Limb (tissue), 2 donors: ENCODE data around the gene MCEMP1.

Source experiments
- DNase-seq, 2 donors: peaks; one replicate each; pipeline ENCODE4 v3.0.0-alpha.2; 2016; ENCODE audit errors: extremely low spot score in 2 of 2

The MCEMP1 gene

DNA sequence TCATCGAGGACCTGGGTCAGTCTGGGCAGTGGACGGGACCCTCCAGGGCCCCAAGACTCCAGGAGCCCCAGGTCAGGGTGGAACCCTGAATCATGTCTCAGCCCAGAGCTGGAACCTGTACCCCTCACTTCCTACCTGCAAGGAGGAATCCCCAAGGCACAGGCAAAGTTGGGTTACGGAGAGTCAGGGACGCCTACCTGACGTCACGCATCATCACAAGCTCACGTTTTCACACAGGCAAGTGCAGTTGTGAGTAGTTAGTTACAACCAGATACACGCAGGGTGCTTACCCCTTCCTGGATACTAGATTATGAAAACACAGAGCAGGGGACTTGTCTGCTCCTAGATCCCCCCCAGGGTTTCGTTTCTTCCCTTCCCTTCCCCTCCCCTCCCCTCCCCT lies 6.1 kb upstream of the MCEMP1 start:
- no peak for DNase-seq

DNA sequence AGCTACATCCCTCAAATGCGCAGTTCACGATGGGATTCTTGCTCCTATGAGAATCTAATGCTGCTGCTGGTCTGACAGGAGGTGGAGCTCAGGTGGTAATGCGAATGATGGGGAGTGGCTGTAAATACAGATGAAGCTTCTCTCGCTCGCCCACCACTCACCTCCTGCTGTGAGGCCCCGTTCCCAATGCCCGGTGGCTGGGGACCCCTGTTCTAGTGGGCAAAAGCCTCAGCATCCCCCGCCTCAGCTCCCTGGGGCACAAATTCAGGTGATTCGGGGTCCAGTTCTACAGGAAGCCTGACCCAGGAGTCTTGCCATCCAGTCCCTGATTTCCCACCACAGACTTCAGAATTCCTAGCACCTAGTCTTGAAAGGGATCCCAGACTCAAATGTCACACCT lies 4.4 kb upstream of the MCEMP1 start:
- no peak for DNase-seq

DNA sequence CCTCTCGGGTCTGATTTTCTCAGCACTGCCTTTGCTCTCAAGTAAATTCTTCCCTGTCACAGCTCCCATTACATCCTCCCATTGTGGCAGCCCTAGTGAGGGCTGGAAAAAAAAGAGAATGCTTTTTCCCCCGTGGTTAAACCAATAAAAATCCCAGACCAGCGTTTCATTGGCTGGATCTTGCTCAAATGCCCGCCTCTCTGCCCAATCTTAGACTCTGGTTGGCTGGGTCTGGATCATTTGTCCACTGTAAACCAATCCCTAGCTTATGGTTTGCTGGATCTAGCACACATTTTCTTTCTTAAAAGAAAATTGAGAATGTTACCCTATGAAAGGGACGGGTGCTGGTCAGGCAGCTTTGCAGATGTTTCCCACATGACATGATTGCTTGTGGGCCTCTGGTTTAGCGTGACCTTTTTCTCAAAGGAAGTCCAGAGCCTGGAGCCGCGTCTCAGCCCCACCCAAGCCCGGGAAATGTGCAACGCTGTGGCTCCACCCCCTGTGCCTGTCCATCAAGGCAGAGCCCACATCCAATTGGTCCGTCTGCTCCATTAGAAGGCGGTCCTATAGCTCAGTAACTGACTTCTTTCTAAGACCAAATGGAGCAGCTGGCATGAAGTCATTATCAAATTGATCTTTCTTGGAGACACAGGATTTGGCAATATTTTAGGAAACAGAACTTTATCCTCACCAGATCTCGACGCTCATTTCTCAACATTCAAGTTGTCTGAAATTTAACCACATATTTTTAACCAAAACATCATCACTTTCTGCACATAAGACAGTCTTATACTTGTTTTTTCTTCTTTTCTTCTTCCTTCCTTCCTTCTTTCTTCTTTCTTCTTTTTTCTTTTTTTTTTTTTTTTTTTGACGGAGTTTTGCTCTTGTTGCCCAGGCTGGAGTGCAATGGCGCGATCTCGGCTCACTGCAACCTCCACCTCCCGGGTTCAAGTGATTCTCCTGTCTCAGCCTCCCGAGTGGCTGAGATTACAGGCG lies 2.6 kb upstream of the MCEMP1 start:
- peak; percentile 32 to 54 for DNase-seq

DNA sequence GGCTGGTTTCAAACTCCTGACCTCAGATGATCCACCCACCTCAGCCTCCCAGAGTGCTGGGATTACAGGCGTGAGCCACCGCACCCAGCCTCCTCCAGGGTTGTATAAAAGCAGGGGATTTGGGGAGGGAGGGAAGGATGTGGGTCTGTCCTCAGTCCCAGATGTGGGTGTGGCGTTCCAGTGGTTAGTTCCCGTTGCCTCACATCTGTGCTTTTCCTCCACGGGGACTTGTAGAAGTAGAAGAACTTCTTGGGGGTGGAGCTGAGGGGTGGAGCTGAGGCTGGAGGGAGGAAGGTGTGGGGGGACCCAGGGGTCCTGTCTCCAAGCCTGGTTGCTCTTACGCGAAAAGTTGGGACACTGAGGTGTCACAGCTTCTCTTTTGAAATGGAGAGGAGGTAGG lies 514 bp upstream of the MCEMP1 start:
- no peak for DNase-seq

DNA sequence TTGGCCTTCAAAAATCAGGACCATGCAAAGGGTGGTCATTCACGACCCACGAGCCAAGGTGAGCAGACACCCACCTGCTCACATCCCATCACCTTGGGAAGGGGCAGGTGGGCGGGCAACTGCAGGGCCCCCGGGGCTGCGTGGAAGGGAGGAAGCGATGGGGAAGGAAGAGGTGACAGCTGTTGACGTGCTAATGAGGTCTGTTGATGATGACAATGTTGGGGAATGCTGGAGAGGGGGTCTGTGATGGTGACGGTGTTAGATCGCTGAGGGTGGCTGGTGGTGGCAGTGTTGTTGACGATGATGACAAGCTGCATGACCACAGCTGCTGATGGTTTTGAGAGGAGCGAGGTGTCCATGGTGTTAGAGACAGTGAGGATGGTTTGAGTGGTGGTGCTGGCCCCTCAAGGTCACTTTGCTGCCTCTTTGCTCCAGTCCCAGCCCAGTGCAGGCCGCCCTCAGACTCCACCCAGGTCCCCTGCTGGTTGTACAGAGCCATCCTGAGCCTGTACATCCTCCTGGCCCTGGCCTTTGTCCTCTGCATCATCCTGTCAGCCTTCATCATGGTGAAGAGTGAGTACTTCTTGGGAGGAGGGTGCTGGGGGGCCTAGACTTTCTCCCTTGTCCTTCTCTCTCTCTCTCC lies 900 bp downstream of the MCEMP1 start:
- DNase-seq = no peak

DNA sequence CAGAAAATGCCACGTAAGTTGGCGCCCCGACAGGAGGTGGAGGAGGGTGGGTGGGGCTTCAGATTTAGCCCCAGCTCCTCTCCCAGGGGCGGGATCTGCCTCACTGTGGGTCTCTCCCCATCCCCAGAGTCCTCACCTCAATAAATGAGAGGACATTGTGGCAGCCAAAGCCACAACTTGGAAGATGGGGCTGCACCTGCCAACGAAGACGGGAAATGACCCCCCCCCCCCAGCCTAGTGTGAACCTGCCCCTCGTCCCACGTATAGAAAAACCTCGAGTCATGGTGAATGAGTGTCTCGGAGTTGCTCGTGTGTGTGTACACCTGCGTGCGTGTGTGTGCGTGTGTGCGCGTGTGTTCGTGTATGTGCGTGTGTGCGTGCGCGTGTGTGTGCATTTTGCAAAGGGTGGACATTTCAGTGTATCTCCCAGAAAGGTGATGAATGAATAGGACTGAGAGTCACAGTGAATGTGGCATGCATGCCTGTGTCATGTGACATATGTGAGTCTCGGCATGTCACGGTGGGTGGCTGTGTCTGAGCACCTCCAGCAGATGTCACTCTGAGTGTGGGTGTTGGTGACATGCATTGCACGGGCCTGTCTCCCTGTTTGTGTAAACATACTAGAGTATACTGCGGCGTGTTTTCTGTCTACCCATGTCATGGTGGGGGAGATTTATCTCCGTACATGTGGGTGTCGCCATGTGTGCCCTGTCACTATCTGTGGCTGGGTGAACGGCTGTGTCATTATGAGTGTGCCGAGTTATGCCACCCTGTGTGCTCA lies 2.3 kb downstream of the MCEMP1 start:
- no peak for DNase-seq

DNA sequence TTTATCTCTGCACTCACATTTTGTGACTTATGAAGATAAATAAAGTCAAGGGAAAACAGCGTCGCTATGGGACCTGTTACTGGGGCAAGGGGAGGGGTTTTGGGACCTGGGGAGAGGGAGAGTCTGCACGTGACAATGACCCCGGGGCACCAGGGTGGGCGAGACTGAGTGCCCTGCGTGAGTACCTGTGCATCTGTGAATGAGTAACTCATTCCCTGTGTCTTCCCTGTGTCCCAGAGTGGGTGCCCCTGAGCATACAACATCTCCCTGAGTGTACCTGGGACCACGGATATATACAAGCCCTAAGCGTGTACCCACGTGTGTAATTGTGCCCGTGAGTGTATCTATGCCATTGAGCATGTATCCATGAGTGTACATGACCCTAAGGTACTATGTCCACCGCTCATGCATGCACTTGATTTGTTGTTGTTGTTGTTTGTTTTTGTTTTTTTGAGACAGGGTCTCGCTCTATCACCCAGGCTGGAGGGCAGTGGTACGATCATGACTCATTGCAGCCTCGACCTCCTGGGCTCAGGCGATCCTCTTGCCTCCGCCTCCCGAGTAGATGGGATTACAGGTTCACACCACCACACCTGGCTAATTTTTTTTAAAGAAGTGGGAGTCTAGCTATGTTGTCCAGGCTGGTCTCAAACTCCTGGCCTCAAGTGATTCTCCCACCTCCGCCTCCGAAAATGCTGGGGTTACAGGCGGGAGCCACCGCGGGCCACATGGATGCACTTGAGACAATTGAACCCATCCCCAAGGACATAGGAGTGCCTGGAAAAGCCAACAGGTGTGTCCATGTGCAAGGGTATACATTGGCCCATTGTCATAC lies 3.1 kb downstream of the MCEMP1 start:
- no peak for DNase-seq

DNA sequence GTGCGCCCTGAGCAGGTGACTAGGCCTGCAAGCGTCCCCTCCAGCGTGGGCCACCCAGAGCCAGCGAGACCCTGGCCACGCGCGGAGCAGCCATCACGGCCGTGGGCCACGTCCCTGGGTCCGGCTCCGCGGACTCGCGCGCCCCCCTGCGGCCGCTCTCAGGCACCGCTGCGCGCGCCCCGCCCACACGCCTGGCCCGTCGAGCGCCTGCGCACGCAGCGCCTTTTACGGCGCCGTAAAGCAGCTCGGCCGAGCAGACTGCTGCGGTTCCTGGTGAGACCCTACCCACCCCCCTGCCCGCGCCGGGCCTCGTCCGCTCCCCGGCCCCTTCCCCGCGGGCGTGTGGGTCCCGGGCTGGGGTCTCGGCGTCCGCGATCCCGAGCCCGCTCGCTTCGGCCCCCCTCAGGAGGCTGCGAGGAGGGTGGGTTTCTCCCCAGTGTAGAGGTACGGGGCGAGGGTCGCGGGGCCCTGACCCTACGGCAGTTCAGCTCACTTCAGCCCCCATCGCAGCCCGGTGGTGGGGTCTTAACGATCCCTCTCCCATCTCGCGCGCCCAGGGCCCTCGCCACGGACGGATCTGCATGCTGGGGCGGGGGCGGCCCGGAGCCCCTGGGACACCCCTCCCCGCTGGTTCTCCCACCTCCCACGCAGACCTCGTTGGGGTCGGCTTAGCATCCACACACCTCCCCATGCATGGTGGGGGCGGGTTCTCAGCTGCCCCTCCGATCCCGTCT lies 3.9 kb downstream of the MCEMP1 start, which contains the start of gene TRAPPC5:
Gene TRAPPC5, plus strand, starts transcription at position 228 of the 734 bp plus-strand sequence. CDS start 1,421 bp downstream, outside the sequence.
- peak; percentile 90 to 94 for DNase-seq

DNA sequence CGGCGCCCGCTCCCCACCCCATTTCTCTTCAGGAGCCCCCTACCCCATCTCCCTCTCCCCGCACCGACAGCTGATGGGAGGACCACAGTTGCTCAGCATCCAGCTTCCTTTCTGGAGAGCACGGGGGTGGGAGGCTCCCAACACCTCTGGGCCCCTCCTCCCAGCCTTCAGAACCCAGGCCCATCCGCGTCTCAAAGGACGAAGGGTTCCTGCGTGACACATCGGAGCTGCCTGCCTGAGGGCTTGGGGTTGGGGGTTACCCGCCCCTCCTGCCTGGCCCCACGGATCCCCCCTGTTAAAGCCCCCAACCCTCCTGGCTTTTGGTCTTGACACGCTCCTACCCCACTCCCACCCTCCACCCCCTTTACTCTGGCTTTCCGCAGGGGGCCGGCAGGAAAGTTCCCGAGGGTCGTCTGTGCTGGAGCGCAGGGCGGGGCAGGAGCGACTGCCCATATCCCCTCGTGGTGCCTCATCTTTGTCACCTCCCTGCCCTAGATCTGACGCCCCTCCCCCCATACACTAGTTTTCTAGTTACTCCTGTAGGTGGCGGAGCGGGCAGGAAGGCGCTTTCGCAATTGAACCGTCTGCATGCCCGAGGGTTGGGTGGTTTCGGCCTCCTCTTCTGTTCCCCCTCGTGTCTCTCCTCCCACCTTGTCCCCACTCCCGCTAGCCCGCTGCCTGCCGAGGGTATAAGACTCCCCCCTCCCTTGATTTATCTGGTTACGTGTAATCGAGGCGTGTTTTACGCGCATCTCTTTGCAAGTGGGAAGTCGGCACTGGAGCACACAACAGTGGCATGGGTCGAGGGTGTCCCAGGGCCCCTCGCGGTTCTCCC lies 4.7 kb downstream of the MCEMP1 start:
- peak; percentile 64 to 76 for DNase-seq

DNA sequence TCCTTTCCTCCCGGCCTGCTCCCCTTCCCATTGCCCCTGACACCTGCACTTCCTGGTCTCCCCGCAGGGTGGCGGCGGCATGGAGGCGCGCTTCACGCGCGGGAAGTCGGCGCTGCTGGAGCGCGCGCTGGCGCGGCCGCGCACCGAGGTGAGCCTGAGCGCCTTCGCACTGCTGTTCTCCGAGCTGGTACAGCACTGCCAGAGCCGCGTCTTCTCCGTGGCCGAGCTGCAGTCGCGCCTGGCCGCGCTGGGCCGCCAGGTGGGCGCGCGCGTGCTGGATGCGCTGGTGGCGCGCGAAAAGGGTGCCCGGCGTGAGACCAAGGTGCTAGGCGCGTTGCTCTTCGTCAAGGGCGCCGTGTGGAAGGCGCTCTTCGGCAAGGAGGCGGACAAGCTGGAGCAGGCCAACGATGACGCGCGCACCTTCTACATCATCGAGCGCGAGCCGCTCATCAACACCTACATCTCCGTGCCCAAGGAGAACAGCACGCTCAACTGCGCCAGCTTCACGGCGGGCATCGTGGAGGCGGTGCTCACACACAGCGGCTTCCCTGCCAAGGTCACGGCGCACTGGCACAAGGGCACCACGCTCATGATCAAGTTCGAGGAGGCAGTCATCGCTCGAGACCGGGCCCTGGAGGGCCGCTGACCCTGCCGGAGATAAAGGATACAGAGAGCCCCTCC lies 5.4 kb downstream of the MCEMP1 start:
- peak in 1 of 2 donors; percentile 62 for DNase-seq

DNA sequence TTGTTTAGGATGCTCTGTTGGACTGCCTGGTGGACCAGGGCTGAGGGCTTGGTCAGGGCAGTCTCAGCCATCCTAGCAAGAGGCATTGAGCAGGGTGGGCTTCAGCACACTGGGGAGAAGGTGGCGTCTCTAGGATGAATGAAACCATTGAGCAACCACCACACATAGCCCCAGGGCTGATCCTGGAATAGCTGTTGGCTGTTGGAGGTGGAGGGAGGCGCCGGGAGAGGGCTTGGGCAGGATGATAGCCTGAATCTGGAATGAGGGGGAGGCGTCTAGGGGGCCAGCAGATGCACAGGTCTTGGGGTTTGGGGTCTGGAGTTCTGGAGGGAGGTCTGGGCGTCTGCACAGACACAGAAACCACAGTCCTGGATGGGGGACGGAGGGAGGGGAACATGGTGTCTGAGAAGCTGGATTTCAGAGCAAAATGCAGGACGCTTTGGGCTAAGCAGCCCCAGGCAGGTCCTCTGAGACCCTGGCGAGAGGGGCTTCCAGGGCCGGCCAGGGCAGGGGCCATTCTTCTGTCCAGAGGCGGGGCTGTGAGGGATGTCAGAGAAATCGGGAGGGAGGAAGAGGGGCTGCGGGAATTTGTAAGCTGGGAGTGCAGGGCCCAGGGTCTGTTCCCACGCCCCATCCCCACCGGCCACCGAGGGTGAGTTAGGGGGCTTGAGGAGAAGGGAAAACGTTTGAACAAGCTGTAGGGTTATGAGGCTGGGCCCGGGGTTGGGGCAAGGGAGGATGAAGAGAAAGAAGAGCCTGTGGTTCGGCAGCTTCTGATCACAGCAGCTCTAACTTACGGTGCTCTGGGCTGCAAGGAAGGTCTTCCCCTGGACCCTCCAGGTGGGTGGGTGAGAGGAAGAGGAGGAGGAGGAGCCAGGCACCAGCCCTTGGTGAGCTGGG lies 8.9 kb downstream of the MCEMP1 start:
- DNase-seq = no peak

DNA sequence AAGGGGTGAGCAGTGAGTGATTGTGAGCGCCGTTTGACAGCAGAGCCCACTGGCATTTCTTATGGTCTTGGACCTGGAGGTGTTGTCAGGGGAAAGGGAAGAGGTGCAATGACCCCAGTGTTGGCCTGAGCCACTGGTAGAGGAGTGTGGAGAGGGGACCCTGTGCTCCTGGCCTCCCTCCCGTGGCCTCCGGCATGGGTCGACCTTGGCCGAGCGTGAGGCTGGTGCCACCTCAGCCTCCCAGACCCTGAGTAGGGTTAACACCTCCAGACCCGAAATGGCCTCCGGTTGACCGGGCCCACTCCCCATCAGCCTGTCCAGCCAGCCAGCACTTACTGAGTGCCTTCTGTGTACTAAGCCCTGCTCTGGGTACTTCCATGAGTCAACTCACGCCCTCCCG lies 10.3 kb downstream of the MCEMP1 start:
- no peak for DNase-seq

DNA sequence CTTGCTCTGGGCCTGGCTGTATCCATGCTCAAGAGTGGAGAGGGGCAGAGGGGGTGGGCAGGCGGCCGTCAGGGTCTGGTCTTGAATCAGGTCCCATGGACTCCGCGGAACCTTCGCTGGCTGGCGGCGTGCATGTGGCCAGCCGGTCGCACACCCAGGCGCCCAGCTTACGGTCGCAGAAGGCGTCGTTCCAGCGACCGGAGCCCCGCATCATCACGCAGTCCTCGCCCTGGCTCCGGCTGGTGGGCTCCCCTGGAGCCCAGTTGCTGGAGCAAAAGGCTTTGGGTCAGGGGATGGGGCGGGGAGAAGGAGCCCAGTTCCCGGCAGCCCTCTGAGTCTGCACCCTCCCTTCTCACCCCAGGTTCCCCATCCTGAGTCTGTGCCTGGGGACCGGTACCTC lies 12.3 kb downstream of the MCEMP1 start:
- no peak for DNase-seq

DNA sequence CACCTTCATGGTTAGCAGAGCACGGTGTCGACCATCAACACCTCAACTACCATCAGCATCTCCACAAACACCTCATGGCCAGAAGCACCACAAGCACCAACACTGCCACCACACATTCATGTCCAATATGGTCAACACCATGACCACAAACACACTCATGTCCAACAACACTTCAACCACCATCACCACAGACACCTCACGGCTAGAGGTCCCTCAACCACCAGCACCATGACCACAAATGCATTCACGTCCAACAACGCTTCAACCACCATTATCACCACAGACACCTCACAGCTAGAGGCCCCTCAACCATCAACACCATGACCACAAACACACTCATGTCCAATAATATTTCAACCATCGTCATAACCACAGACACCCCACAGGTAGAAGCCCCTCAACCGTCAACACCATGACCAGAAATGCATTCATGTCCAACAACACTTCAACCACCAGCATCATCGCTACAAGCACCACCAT lies 13.9 kb downstream of the MCEMP1 start:
- no peak for DNase-seq

DNA sequence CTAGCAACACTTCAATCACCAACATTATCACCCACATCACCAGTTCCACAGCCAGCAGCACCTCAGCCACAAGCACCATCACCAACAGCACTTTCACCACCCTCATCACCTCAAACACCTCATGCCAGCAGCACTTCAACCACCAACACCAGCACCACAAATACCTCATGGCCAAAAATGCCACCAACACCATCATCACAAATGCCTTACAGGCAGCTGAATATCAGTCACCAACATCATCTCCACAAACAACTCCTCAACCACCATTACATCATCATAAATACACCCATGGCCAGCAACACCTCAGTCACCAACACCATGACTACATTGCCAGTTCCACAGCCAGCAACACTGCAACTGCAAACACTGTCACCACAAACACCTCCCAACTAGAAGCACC lies 14.6 kb downstream of the MCEMP1 start:
- DNase-seq = no peak

DNA sequence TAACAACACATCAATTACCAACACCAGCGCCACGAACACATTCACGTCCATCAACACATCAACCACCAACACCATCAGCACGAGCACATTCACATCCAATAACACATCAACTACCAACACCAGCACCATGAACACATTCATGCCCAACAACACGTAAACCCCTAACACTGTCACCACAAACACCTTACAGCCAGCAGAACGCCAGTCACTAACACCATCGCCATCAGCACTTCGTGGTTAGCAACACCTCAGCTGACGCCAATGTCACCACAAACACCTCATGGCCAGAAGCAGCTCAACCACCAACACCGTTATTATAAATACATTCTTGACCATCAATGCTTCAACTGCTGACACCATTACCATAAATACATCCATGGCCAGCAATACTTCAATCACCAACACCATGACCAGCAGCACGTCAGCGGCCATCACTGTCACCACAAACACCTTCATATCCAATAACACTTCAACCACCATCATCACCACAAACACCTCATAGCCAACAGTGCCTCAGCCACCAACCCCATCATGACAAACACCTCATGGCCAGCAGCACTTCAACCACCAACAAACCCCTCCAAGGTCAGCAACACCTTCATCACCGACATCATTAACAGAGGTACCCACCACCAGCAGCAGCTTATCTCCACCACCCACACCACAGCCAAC lies 15.7 kb downstream of the MCEMP1 start:
- DNase-seq = no peak

DNA sequence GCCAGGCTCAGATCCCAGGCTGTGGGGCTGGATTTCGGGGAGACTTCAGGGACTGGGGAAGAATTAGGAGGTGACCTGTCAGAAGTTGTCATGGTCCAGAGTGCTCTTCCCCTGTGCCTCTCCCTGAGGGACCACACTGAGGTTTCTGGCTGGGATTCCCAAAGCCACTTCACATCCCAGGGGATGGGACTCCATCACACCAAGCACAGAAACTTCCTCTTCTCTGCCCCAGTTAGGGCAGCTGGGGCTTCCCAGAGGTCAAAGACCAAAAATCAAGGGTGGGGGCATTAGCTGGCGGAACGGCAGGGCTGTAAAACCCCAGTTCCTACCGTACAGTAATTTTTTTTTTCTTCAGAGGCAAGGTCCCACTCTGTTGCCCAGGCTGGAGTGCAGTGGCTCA lies 17.6 kb downstream of the MCEMP1 start:
- DNase-seq = no peak
